Motor neuron (in vitro differentiated cells): ENCODE results near the gene EGFL7. TPM values are rescaled to one million over a fixed set of nuclear protein-coding genes. Genes with fewer than 3 reads are reported as not detected.

Experiments used
- ATAC-seq, 8 experiments: fragments of 200-7000 bp; cut with Tn5 transposase; replicated peaks in 6 of 8; 2 replicates each; pipeline ENCODE4 v1.8.0; 2021; ENCODE audit warnings: mild to moderate bottlenecking in 8 of 8, moderate library complexity in 8 of 8
- H3K27ac ChIP-seq, 2 donors: fragments of 250-450 bp; sonication (Bioruptor Pico); 2 replicates each; pipeline ENCODE4 v1.9.0; 2021; ENCODE audit warnings: antibody characterized with exemption in 2 of 2, mild to moderate bottlenecking in 2 of 2, moderate library complexity in 1 of 2
- H3K4me1 ChIP-seq, 2 donors: fragments of 250-450 bp; sonication (Bioruptor Pico); replicated peaks in 1 of 2; 2 replicates each; pipeline ENCODE4 v1.6.1; 2021; ENCODE audit warnings: antibody characterized with exemption in 2 of 2, mild to moderate bottlenecking in 2 of 2, moderate library complexity in 1 of 2
- H3K4me3 ChIP-seq, 5 donors: fragments of 250-450 bp; sonication (Bioruptor Pico); 2 replicates each; pipeline ENCODE4 v1.9.0; 2021; ENCODE audit warnings: antibody characterized with exemption in 5 of 5, mild to moderate bottlenecking in 5 of 5, moderate library complexity in 4 of 5
- WGBS, 10 experiments: fragments of 450-650 bp; shearing (Covaris generic); methylation state at CpG; one replicate each; pipeline ENCODE4 v1.0.0; 2022; 5-methylcytosine and 5-hydroxymethylcytosine counted together
- in situ Hi-C, 9 experiments: fragments of 400-800 bp; cut with MboI; loops; one replicate each; pipeline ENCODE4 v1.15.0; 2021; ENCODE audit warnings: low sequenced_read_pairs in 9 of 9, low pct_unique_long_range_greater_than_20kb in 2 of 9; ENCODE audit not compliant: unreplicated experiment in 9 of 9
- total RNA-seq, 8 experiments: library from RNA; unstranded; fragments of 300-600 nt; gene quantifications; 2 replicates each; pipeline versions ENCODE4 v1.2.3 to v1.2.4, GENCODE V29; 2022

Gene EGFL7
- total RNA-seq, 8 experiments from 2014 or later = 0.50 to 21.9 (median 4.7) TPM

GRCh38 chr9:136686794-136687711, 24.3 kb downstream of the EGFL7 start, which contains the start of gene AGPAT2:
Gene AGPAT2, minus strand, starts transcription at chr9:136687457. Its CDS starts 100 bp downstream, at chr9:136687357.
- in situ Hi-C loops = no loop called here
- whole genome bisulfite sequencing, 10 experiments = no CpG with 5 or more reads among the region's 106 CpGs
- peak; percentile 72 to 78 (median 74) for ATAC-seq
- Histone ChIP-seq H3K27ac (peak within 1 kb of the TSS in 1 of 2 donors; percentile 34), H3K4me3 (peak within 1 kb of the TSS; percentile 22 to 42 (median 38)), H3K4me1 (peaks cover 34 to 59% of the 10 kb centered on the region in 2 donors)

GRCh38 chr9:136687721-136688223, 25.1 kb downstream of the EGFL7 start:
- in situ Hi-C loops = no loop called here
- WGBS, 10 experiments = 34 to 58% methylated on average over 2 to 5 of the region's 37 CpGs; no CpG with 5 or more reads in 8 of the 10 experiments
- H3K4me3 ChIP-seq = no peak overlapping the region
- ATAC-seq = peak in 2 of 8 experiments; percentile 9 to 10
- peaks cover 34 to 62% of the 10 kb centered on the region in 2 donors for H3K4me1 ChIP-seq
- H3K27ac ChIP-seq = peak overlapping the region in 1 of 2 donors; percentile 4

- ATAC-seq = no peak
- Histone ChIP-seq H3K4me3 (no peak overlapping the region), H3K4me1 (peaks cover 29 to 56% of the 10 kb centered on the region in 2 donors), H3K27ac (no peak overlapping the region)
- WGBS, 10 experiments = 20 to 87% (median 46%) methylated on average over 1 to 10 of the region's 21 CpGs; no CpG with 5 or more reads in 2 of the 10 experiments
- in situ Hi-C loops = no loop called here
Measured at GRCh38 chr9:136688274-136689107, 25.8 kb downstream of the EGFL7 start.

GRCh38 chr9:136689108-136689460, 26.4 kb downstream of the EGFL7 start:
- Histone ChIP-seq H3K27ac (no peak overlapping the region), H3K4me3 (no peak overlapping the region), H3K4me1 (peaks cover 26 to 53% of the 10 kb centered on the region in 2 donors)
- no peak for ATAC-seq
- in situ Hi-C loops = no loop called here
- WGBS, 10 experiments = 60 to 88% (median 80%) methylated on average over 1 to 4 of the region's 7 CpGs; no CpG with 5 or more reads in 5 of the 10 experiments

- no peak for ATAC-seq
- Histone ChIP-seq H3K27ac (no peak overlapping the region), H3K4me1 (peaks cover 18 to 47% of the 10 kb centered on the region in 2 donors), H3K4me3 (no peak overlapping the region)
- WGBS, 10 experiments = 80 to 91% (median 86%) methylated on average over 1 to 9 of the region's 25 CpGs; no CpG with 5 or more reads in 4 of the 10 experiments
- in situ Hi-C loops = no loop called here
Measured at GRCh38 chr9:136690104-136690805, 27.5 kb downstream of the EGFL7 start.

- Histone ChIP-seq H3K27ac (no peak overlapping the region), H3K4me3 (no peak overlapping the region), H3K4me1 (peaks cover 12 to 41% of the 10 kb centered on the region in 2 donors)
- in situ Hi-C loops = no loop called here
- no peak for ATAC-seq
- WGBS, 10 experiments = 80 to 88% methylated on average over 1 of the region's 15 CpGs; no CpG with 5 or more reads in 8 of the 10 experiments
Measured at GRCh38 chr9:136690806-136691261, 28.1 kb downstream of the EGFL7 start.

GRCh38 chr9:136691316-136692184, 28.8 kb downstream of the EGFL7 start:
- no peak overlapping the region for H3K4me3 ChIP-seq
- H3K4me1 ChIP-seq = peaks cover 11 to 41% of the 10 kb centered on the region in 2 donors
- ATAC-seq = peak in 1 of 8 experiments; percentile 4
- 61 to 80% methylated on average over 2 to 6 of the region's 29 CpGs; no CpG with 5 or more reads in 8 of the 10 experiments for WGBS, 10 experiments
- in situ Hi-C loops = no loop called here
- no peak overlapping the region for H3K27ac ChIP-seq

- H3K4me3 ChIP-seq = no peak overlapping the region
- WGBS, 10 experiments = 60 to 100% (median 80%) methylated on average over 1 to 6 of the region's 46 CpGs; no CpG with 5 or more reads in 5 of the 10 experiments
- in situ Hi-C loops = no loop called here
- peaks cover 11 to 41% of the 10 kb centered on the region in 2 donors for H3K4me1 ChIP-seq
- no peak for ATAC-seq
- no peak overlapping the region for H3K27ac ChIP-seq
Measured at GRCh38 chr9:136692185-136693134, 29.7 kb downstream of the EGFL7 start.

- H3K27ac ChIP-seq = no peak overlapping the region
- ATAC-seq = no peak
- in situ Hi-C loops = no loop called here
- H3K4me3 ChIP-seq = no peak overlapping the region
- peaks cover 15 to 42% of the 10 kb centered on the region in 2 donors for H3K4me1 ChIP-seq
- WGBS, 10 experiments = 85 to 100% (median 93%) methylated on average over 1 to 9 of the region's 14 CpGs; no CpG with 5 or more reads in 6 of the 10 experiments
Measured at GRCh38 chr9:136693135-136693489, 30.4 kb downstream of the EGFL7 start.

GRCh38 chr9:136693490-136694162, 30.9 kb downstream of the EGFL7 start:
- Histone ChIP-seq H3K4me1 (peaks cover 15 to 46% of the 10 kb centered on the region in 2 donors), H3K4me3 (no peak overlapping the region), H3K27ac (no peak overlapping the region)
- in situ Hi-C loops = no loop called here
- peak; percentile 6 to 76 (median 48) for ATAC-seq
- 20 to 80% (median 47%) methylated on average over 1 to 3 of the region's 15 CpGs; no CpG with 5 or more reads in 6 of the 10 experiments for WGBS, 10 experiments
